Colonic mucosa (tissue), 4 donors: ENCODE measurements around the gene R3HDML. TPM values are rescaled to one million over a fixed set of nuclear protein-coding genes. Genes with fewer than 3 reads are reported as not detected.
"Not testable (repeated sequence)": the region's sequence is repeated elsewhere in the genome, so short reads cannot be mapped to it uniquely, and the experiment has no call there.

ENCODE experiments used
- DNase-seq: peaks from one replicate; pipeline ENCODE4 v3.0.0-alpha.2; 2020
- H3K27ac ChIP-seq: fragments of 200-600 bp; one replicate; pipeline ENCODE4 v1.8.0; 2021
- H3K27me3 ChIP-seq: fragments of 200-600 bp; one replicate; pipeline ENCODE4 v1.8.0; 2021
- H3K36me3 ChIP-seq: fragments of 200-600 bp; one replicate; pipeline ENCODE4 v1.8.0; 2021
- H3K4me1 ChIP-seq: fragments of 200-600 bp; one replicate; pipeline ENCODE4 v1.8.0; 2021; ENCODE audit warnings: mild to moderate bottlenecking
- H3K4me3 ChIP-seq: fragments of 200-600 bp; one replicate; pipeline ENCODE4 v1.8.0; 2021
- H3K9ac ChIP-seq, 2 donors: one replicate each; pipeline ENCODE4 v1.7.0; 2013; ENCODE audit warnings: control low read depth in 2 of 2, low read depth in 2 of 2, low read length in 2 of 2
- H3K9me3 ChIP-seq: fragments of 200-600 bp; one replicate; pipeline ENCODE4 v1.8.0; 2021
- CTCF ChIP-seq: fragments of 200-600 bp; IDR thresholded peaks from one replicate; pipeline ENCODE4 v1.8.0; 2022; ENCODE audit warnings: antibody characterized with exemption, mild to moderate bottlenecking
- intact Hi-C: fragments of 100-400 bp; cut with DNase I; formaldehyde crosslinking; loops from one replicate; pipeline ENCODE4 v1.14.1; 2022
- total RNA-seq, 2 donors: library from RNA; stranded (reverse); fragmentation: NEBNext Ultra II Directional in 1 of 2; extraction: Animal tissue kit (Norgen Biotek cat#: 25700) in 1 of 2; gene quantifications; one replicate each; pipeline ENCODE4 v1.2.1, GENCODE V29; 2021
- donor health status: healthy.
- donor health status: DM: no; HTN: no; CAD: no.
- donor health status: DM: no; HTN: no; CAD: no.

R3HDML gene
- total RNA-seq, 2 donors from 2014 or later: not detected

DNA sequence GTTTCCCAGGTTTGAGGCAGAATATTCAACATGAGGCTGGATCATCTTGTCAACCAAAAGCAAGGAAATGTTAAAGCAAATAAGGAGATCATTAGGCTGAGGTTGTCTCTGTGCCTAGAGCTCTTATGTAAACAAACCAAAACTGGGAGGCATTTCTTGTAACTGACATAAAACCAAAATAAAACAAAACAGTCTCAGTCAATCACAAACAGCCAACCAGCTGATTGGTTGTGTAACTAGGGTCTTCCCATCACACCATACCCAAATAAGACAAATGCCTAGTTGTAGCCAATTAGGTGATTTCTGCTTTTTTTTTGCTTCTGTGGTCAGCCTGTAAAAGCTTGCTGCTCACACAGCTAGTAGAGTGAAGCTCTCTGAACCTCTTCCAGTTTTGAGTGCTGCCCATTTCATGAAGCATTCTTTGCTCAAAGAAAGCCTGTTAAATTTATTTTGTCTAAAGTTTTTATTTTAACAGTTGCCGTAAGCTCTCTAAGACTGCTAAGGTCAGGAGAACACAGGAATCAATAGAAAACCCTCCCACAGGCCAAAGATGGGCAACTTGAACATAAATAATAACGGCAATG, 16.9 kb upstream of the R3HDML start:
- H3K9me3 ChIP-seq: no peaks in the 10 kb centered on the region
- no peak overlapping the region for H3K4me3 ChIP-seq
- peaks cover 4% of the 10 kb centered on the region for H3K4me1 ChIP-seq
- H3K27me3 ChIP-seq: no peaks in the 10 kb centered on the region
- no peak for TF ChIP-seq CTCF
- H3K36me3 ChIP-seq: no peaks in the 10 kb centered on the region
- no peak overlapping the region for H3K9ac ChIP-seq
- DNase-seq: no peak
- intact Hi-C loops: loop anchor here (10.0 kb wide), 2 partner anchors 65 to 145 kb away; no protein-coding TSS in a partner anchor
- no peak overlapping the region for H3K27ac ChIP-seq

DNA sequence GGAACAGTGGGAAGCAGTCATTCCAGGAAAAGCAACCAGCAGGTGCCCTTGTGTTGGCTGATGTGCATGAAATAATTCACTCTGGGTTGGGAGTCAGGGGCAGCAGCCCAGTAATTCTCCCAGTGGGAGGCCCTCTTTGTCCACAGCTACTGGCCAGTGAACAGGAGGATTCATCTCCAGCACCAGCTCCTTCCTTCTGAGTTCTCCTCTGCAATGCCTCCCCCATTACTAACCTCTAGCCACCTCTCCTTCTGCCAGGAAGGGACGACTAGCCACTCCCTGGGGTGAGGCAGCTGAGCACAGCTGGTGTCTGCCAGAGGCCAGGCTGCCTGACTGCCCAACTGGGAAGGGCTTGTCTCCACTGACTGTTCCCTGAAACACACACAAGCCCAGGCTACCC, 12.5 kb upstream of the R3HDML start:
- H3K9me3 ChIP-seq: no peaks in the 10 kb centered on the region

DNA sequence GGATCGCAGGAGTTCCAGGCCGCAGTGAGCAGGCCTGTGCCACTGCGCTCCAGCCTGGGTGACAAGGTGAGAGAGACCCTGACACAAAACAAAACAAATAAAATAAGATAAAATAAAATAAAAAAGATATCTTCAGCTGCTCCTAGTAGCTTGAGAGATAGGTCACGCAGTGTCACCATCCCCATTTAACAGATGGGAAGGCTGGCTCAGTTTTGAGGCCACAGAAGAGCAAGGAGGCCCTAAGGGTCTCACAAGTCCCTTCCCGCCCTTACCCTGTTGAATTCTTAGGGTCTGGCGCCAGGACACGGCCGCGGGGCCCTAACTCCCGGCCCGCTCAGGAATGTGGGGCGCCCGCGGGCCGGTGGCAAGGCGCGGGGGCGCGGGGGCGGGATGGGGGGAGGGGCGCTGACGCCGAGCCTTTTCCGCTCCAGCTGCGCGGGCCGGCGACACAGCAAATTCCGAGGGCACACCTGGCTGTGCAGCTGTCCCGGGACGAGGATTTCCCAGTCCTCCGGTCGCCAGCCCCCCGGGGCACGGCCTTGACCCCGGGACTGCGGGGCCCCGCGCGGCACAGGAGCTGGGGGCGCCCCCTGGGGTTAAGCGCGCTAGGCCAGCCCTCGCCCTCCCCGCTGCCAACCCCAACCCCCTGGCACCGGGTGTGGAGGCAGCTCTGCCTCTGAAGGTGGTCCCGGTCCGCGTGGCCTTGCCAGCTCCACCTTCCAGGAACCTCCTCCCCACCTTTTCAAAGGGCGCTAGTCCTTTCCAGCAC, 10.3 kb upstream of the R3HDML start:
- Histone ChIP-seq H3K36me3 (no peaks in the 10 kb centered on the region), H3K9me3 (no peaks in the 10 kb centered on the region), H3K4me1 (peaks cover 4% of the 10 kb centered on the region), H3K9ac (peak overlapping the region in 1 of 2 donors; percentile 51), H3K27me3 (no peaks in the 10 kb centered on the region), H3K27ac (no peak overlapping the region), H3K4me3 (peak overlapping the region; percentile 45)
- no peak for TF ChIP-seq CTCF
- intact Hi-C loops: no loop called here
- no peak for DNase-seq

More for the DNA sequence above, 12.5 kb upstream of the R3HDML start:
- no peak overlapping the region for H3K4me3 ChIP-seq
- no peaks in the 10 kb centered on the region for H3K36me3 ChIP-seq
- TF ChIP-seq CTCF: no peak
- H3K27me3 ChIP-seq: no peaks in the 10 kb centered on the region
- H3K9ac ChIP-seq: no peak overlapping the region
- peaks cover 4% of the 10 kb centered on the region for H3K4me1 ChIP-seq
- DNase-seq: peak; percentile 73
- intact Hi-C loops: no loop called here
- H3K27ac ChIP-seq: peak overlapping the region; percentile 46

- H3K9ac ChIP-seq, intact Hi-C loops, H3K9me3 ChIP-seq, DNase-seq, H3K27ac ChIP-seq, H3K27me3 ChIP-seq, H3K4me3 ChIP-seq, H3K36me3 ChIP-seq, H3K4me1 ChIP-seq: not testable (repeated sequence)
These were observed 9.1 kb upstream of the R3HDML start for GRCh38 chr20:44327748-44328147.

DNA sequence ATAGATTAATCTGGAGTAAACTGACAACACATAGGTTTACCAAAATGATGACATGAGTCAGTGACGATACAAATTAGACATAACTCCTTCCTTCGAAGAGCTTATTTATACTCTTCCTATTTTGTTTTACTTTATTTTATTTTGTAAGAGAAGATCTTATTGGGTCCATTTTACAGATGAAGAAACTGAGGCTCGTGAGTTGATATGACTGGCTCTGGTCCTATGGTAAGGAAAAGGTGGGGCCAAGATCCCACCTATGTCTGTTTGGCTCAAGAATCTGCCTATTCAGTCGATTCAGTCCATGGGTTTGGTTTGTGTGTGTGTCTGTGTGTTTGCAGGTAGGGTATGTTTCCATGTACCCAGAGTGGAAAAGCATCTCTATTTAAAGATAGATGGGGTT, 8.4 kb upstream of the R3HDML start:
- TF ChIP-seq CTCF: no peak
- Histone ChIP-seq H3K4me3 (no peak overlapping the region), H3K27ac (no peak overlapping the region), H3K4me1 (peaks cover 4% of the 10 kb centered on the region), H3K9ac (no peak overlapping the region), H3K36me3 (no peaks in the 10 kb centered on the region), H3K27me3 (no peaks in the 10 kb centered on the region), H3K9me3 (no peaks in the 10 kb centered on the region)
- intact Hi-C loops: no loop called here
- no peak for DNase-seq

DNA sequence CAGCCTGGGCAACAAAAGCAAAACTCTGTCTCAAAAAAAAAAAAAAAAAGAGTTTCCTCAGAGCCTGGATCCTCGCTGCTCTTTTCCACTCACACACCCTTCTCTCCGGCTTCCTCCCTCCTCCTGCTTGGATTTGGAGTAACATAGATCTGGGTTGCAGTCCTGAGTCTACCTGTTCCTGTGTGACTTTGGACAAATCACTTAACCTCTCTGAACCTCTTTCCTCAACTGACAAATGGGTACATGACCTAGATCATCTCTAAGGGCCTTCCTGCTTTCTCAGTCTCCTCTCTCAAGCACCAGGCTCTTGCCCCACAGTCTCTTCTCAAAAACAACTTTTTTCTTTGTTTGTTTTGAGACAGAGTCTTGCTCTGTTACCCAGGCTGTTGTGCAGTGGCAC, 5.6 kb upstream of the R3HDML start:
- intact Hi-C loops: no loop called here
- no peaks in the 10 kb centered on the region for H3K36me3 ChIP-seq
- H3K4me3 ChIP-seq: no peak overlapping the region
- no peak for TF ChIP-seq CTCF
- H3K9ac ChIP-seq: no peak overlapping the region
- no peak overlapping the region for H3K27ac ChIP-seq
- no peaks in the 10 kb centered on the region for H3K9me3 ChIP-seq
- no peaks in the 10 kb centered on the region for H3K4me1 ChIP-seq
- H3K27me3 ChIP-seq: no peaks in the 10 kb centered on the region
- DNase-seq: no peak
